ENCODE data around the gene CHST3. TPM values are rescaled to one million over a fixed set of nuclear protein-coding genes. Genes with fewer than 3 reads are reported as not detected.

CHST3 gene
- total RNA-seq, 1 donor from 2014 or later = 21.7 TPM

- Mint-ChIP-seq H3K4me3 (no peak overlapping the region), H3K27me3 (no peaks in the 10 kb centered on the region), H3K9me3 (peaks cover 3% of the 10 kb centered on the region), H3K27ac (no peak overlapping the region), H3K36me3 (peaks cover 9% of the 10 kb centered on the region), H3K4me1 (ENCODE audit: unreplicated experiment) (peaks cover 14% of the 10 kb centered on the region)
- no peak for DNase-seq (ENCODE audit: extremely low spot score, unreplicated experiment)
- TF ChIP-seq, protein P1, sequence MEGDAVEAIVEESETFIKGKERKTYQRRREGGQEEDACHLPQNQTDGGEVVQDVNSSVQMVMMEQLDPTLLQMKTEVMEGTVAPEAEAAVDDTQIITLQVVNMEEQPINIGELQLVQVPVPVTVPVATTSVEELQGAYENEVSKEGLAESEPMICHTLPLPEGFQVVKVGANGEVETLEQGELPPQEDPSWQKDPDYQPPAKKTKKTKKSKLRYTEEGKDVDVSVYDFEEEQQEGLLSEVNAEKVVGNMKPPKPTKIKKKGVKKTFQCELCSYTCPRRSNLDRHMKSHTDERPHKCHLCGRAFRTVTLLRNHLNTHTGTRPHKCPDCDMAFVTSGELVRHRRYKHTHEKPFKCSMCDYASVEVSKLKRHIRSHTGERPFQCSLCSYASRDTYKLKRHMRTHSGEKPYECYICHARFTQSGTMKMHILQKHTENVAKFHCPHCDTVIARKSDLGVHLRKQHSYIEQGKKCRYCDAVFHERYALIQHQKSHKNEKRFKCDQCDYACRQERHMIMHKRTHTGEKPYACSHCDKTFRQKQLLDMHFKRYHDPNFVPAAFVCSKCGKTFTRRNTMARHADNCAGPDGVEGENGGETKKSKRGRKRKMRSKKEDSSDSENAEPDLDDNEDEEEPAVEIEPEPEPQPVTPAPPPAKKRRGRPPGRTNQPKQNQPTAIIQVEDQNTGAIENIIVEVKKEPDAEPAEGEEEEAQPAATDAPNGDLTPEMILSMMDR (conservative IDR thresholded peaks at IDR 0.05) = no peak
Observed at GRCh38 chr10:71990706-71991269, 26.6 kb downstream of the CHST3 start.

DNA sequence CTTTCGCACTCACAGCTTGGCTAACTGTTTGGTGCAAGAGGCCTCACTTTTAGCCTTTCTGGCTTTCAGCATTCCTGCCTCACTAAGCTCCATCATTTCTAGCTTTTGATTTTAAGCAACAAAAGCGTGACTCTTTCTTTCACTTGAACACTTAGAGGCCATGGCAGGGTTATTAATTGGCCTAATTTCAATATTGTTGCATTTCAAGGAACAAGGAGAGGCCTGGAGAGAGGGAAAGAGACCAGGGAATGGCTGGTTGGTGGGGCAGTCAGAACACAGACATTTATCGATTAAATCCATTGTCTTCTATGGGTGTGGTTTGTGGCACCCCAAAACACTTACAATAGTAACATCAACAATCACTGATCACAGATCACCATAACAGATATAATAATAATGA lies 31.3 kb downstream of the CHST3 start:
- peaks cover 4% of the 10 kb centered on the region for H3K36me3 Mint-ChIP-seq

GRCh38 chr10:71995887-71996575 lies 31.8 kb downstream of the CHST3 start:
- Mint-ChIP-seq H3K9me3 (no peaks in the 10 kb centered on the region), H3K27me3 (no peaks in the 10 kb centered on the region), H3K4me1 (ENCODE audit: unreplicated experiment) (peaks cover 42% of the 10 kb centered on the region), H3K27ac (peak overlapping the region; percentile 25), H3K36me3 (peaks cover 4% of the 10 kb centered on the region), H3K4me3 (no peak overlapping the region)
- no peak for DNase-seq (ENCODE audit: extremely low spot score, unreplicated experiment)
- TF ChIP-seq, protein P1 (conservative IDR thresholded peaks at IDR 0.05) = no peak

More for the DNA sequence above, 31.3 kb downstream of the CHST3 start:
- H3K4me3 Mint-ChIP-seq = no peak overlapping the region
- H3K27me3 Mint-ChIP-seq = no peaks in the 10 kb centered on the region
- DNase-seq (ENCODE audit: extremely low spot score, unreplicated experiment) = no peak
- TF ChIP-seq, protein P1 (conservative IDR thresholded peaks at IDR 0.05) = no peak
- peaks cover 39% of the 10 kb centered on the region for H3K4me1 Mint-ChIP-seq (ENCODE audit: unreplicated experiment)
- H3K9me3 Mint-ChIP-seq = no peaks in the 10 kb centered on the region
- H3K27ac Mint-ChIP-seq = no peak overlapping the region

DNA sequence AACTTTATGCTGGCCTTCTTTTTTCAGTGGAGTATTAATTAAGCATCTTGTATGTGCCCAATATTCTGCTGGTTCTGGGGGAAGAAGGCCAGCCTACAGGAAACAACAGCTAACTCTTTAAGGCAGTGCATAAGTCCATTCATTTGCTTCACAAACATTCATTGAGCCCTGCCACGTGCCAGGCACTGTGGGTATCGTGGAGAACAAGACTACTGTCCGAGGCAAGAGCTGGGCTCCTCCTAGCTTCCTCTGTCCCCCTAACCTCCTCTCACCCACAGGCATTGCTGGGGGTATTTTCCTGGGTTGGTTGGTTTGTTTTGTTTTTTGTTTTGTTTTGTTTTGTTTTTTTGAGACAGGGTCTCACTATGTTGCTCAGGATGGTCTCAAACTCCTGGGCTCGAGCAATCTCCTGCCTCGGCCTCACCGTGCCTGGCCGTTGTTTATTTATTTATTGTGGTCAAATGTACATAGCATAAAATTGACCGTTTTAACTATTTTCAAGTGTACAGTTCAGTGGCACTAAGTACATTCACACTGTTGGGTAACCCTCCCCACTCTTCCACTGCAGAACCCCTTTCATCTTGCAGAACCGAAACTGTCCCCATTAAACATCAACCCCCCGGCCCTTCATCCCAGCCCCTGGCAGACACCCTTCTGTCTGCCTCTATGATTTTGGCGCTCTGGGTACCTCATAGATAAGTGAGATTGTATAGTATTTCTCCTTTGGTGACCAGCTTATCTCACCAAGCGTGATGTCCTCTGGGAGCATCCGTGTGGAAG lies 32.6 kb downstream of the CHST3 start:
- no peak overlapping the region for H3K4me3 Mint-ChIP-seq
- peaks cover 4% of the 10 kb centered on the region for H3K36me3 Mint-ChIP-seq
- H3K27ac Mint-ChIP-seq = peak overlapping the region; percentile 50
- no peak for DNase-seq (ENCODE audit: extremely low spot score, unreplicated experiment)
- TF ChIP-seq, protein P1 (conservative IDR thresholded peaks at IDR 0.05) = no peak
- H3K9me3 Mint-ChIP-seq = no peaks in the 10 kb centered on the region
- peaks cover 42% of the 10 kb centered on the region for H3K4me1 Mint-ChIP-seq (ENCODE audit: unreplicated experiment)
- H3K27me3 Mint-ChIP-seq = no peaks in the 10 kb centered on the region

DNA sequence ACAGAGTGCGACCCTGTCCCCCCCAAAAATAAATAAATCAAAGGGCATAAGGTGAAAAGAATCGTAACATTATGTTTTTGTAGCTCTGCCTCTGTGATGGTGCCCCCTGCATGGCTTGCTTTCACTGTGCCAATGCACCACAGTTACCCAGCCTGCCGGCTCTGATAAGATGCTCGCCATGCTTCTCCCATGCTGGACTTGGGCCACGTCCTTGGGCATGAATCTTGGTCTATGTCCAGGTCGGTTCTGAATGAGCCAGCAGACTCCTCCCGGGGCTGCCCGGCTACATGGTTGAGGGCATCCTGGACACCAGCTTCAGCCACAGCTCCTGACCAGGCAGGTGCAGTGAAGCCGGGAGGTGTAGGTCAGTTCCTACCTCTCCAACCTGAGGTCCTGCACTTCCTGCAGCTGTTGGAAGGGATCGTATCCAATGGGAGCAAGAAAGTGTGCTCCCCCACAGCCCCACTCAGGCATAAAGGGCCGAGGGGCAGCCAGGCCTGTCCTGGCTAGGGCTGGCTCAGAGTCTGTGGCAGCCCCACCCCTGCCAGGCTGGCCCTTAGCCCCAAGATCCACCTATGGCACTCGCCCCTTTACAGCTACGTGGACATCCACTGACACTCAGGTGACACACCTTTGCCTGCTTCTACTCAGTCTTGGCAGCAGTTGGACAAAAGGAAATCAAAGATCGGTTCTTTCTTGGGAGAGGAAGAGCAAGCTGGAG lies 34.1 kb downstream of the CHST3 start:
- no peak for DNase-seq (ENCODE audit: extremely low spot score, unreplicated experiment)
- Mint-ChIP-seq H3K4me3 (peak overlapping the region; percentile 31), H3K36me3 (peaks cover 3% of the 10 kb centered on the region), H3K9me3 (no peaks in the 10 kb centered on the region), H3K4me1 (ENCODE audit: unreplicated experiment) (peaks cover 42% of the 10 kb centered on the region), H3K27me3 (no peaks in the 10 kb centered on the region), H3K27ac (peak overlapping the region; percentile 89)
- TF ChIP-seq, protein P1 (conservative IDR thresholded peaks at IDR 0.05) = no peak

All from type B pancreatic cell (in vitro differentiated cells).